K562 (cell line): ENCODE results near the gene ZNF407.

ENCODE experiments used
- GABPB1 ChIP-seq: sonication (generic); formaldehyde crosslinking; IDR thresholded peaks from 2 replicates; pipeline ENCODE4 v1.8.0; 2022; ENCODE audit warnings: mild to moderate bottlenecking, missing genetic modification reagents
- MAFK ChIP-seq: IDR thresholded peaks from 2 replicates; pipeline ENCODE4 v1.6.1; 2011; ENCODE audit warnings: low read length, improper control_type of control experiment
- ZBTB8A ChIP-seq: fragments of 450-650 bp; IDR thresholded peaks from 2 replicates; pipeline ENCODE4 v1.6.1; 2018; ENCODE audit warnings: mild to moderate bottlenecking, moderate library complexity; ENCODE audit not compliant: partially characterized antibody
- ZNF217 ChIP-seq: sonication (generic); formaldehyde crosslinking; IDR thresholded peaks from 2 replicates; pipeline ENCODE4 v1.8.0; 2022; ENCODE audit warnings: mild to moderate bottlenecking, missing genetic modification reagents

DNA sequence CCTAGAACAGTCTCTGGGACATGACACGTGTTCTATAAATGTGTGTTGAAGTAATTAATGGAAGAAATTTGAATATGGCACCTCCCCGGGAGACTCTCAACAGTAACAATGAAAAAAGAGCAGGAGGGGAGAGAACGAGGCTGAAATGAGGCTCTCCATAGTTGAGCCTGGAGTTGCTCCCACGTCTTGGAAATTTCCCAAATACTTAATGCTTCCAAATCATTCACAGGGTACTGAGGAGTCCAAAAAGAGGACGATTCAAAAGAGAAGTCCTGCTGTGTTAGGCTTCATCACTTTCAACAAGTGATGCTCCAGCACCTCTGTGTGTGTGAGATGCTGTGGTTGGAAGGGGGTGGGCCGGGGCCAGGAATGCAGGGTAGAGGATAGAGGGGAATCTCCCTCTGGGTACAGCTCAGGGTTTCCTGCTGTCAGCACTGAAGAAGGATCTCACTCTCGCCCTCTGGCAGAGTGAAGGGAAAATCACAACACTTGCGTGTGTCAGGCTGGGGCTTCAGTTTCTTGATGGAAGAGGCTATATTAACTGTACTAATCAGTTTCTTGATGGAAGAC lies 18.1 kb upstream of the ZNF407 start:
- TF ChIP-seq MAFK = no peak
- no peak for TF ChIP-seq GABPB1 (CRISPR knock-in tag)
- no peak for TF ChIP-seq ZBTB8A
- no peak for TF ChIP-seq ZNF217
